IPS-18a (cell line): Measurements from ENCODE around the gene MKKS.
A peak's percentile ranks its signal among the peaks of the same experiment; 100 is the strongest.
"Not testable (repeated sequence)": the region's sequence is repeated elsewhere in the genome, so short reads cannot be mapped to it uniquely, and the experiment has no call there.

Experiments used
- H3K27ac ChIP-seq: one replicate; pipeline ENCODE4 v1.5.1; 2013; ENCODE audit warnings: low read length
- H3K27me3 ChIP-seq: one replicate; pipeline ENCODE4 v1.6.1; 2013; ENCODE audit warnings: mild to moderate bottlenecking, low read length; ENCODE audit not compliant: control insufficient read depth, insufficient read depth
- H3K36me3 ChIP-seq: one replicate; pipeline ENCODE4 v1.6.1; 2013; ENCODE audit warnings: low read depth, low read length; ENCODE audit not compliant: control insufficient read depth
- H3K4me1 ChIP-seq: one replicate; pipeline ENCODE4 v1.6.1; 2013; ENCODE audit warnings: low read depth, low read length; ENCODE audit not compliant: control insufficient read depth
- H3K4me3 ChIP-seq: one replicate; pipeline ENCODE4 v1.5.1; 2013; ENCODE audit warnings: low read length
- H3K9ac ChIP-seq: one replicate; pipeline ENCODE4 v1.6.1; 2013; ENCODE audit warnings: mild to moderate bottlenecking, low read length, moderate library complexity
- H3K9me3 ChIP-seq: one replicate; pipeline ENCODE4 v1.6.1; 2013; ENCODE audit warnings: low read depth, low read length; ENCODE audit not compliant: control insufficient read depth

The MKKS gene

GRCh38 chr20:10430000-10430466 is 4.0 kb downstream of the MKKS start:
- Histone ChIP-seq H3K4me3 (no peak overlapping the region), H3K4me1 (peaks cover 12% of the 10 kb centered on the region), H3K9me3 (no peaks in the 10 kb centered on the region), H3K27me3 (no peaks in the 10 kb centered on the region), H3K9ac (no peak overlapping the region), H3K36me3 (peaks cover 8% of the 10 kb centered on the region), H3K27ac (no peak overlapping the region)

GRCh38 chr20:10429443-10429981 is 4.5 kb downstream of the MKKS start:
- Histone ChIP-seq H3K27me3 (no peaks in the 10 kb centered on the region), H3K27ac (no peak overlapping the region), H3K9ac (no peak overlapping the region), H3K4me3 (no peak overlapping the region), H3K36me3 (peaks cover 8% of the 10 kb centered on the region), H3K9me3 (no peaks in the 10 kb centered on the region), H3K4me1 (peaks cover 12% of the 10 kb centered on the region)

- H3K4me3 ChIP-seq: no peak overlapping the region
- H3K9me3 ChIP-seq: no peaks in the 10 kb centered on the region
- no peaks in the 10 kb centered on the region for H3K27me3 ChIP-seq
- H3K27ac ChIP-seq: no peak overlapping the region
- no peak overlapping the region for H3K9ac ChIP-seq
- H3K4me1 ChIP-seq: peaks cover 12% of the 10 kb centered on the region
- H3K36me3 ChIP-seq: peaks cover 8% of the 10 kb centered on the region
Observed at GRCh38 chr20:10428008-10428407, 6.0 kb downstream of the MKKS start.

GRCh38 chr20:10427060-10427692 is 6.8 kb downstream of the MKKS start:
- Histone ChIP-seq H3K9me3 (no peaks in the 10 kb centered on the region), H3K4me3 (no peak overlapping the region), H3K27ac (no peak overlapping the region), H3K4me1 (peaks cover 12% of the 10 kb centered on the region), H3K9ac (no peak overlapping the region), H3K36me3 (peaks cover 8% of the 10 kb centered on the region), H3K27me3 (no peaks in the 10 kb centered on the region)

- no peak overlapping the region for H3K27ac ChIP-seq
- H3K36me3 ChIP-seq: peaks cover 14% of the 10 kb centered on the region
- H3K4me1 ChIP-seq: no peaks in the 10 kb centered on the region
- H3K27me3 ChIP-seq: no peaks in the 10 kb centered on the region
- H3K4me3 ChIP-seq: no peak overlapping the region
- H3K9me3 ChIP-seq: no peaks in the 10 kb centered on the region
- no peak overlapping the region for H3K9ac ChIP-seq
Observed at GRCh38 chr20:10423735-10424134, 10.3 kb downstream of the MKKS start.

GRCh38 chr20:10419550-10420133 is 14.4 kb downstream of the MKKS start:
- peaks cover 20% of the 10 kb centered on the region for H3K36me3 ChIP-seq
- H3K27ac ChIP-seq: no peak overlapping the region
- H3K9ac ChIP-seq: no peak overlapping the region
- H3K4me3 ChIP-seq: no peak overlapping the region
- H3K4me1 ChIP-seq: peaks cover 18% of the 10 kb centered on the region
- H3K27me3 ChIP-seq: no peaks in the 10 kb centered on the region
- H3K9me3 ChIP-seq: no peaks in the 10 kb centered on the region

- not testable (repeated sequence) for H3K27ac ChIP-seq, H3K27me3 ChIP-seq, H3K9ac ChIP-seq, H3K4me3 ChIP-seq, H3K9me3 ChIP-seq
- Histone ChIP-seq H3K36me3 (peaks cover 37% of the 10 kb centered on the region), H3K4me1 (peaks cover 18% of the 10 kb centered on the region)
Observed at GRCh38 chr20:10417218-10417617, 16.8 kb downstream of the MKKS start.

GRCh38 chr20:10415013-10415650 is 18.9 kb downstream of the MKKS start:
- Histone ChIP-seq H3K27ac (peak overlapping the region; percentile 76), H3K27me3 (no peaks in the 10 kb centered on the region), H3K4me3 (no peak overlapping the region), H3K9me3 (no peaks in the 10 kb centered on the region), H3K9ac (peak overlapping the region; percentile 52), H3K4me1 (peaks cover 18% of the 10 kb centered on the region), H3K36me3 (peaks cover 35% of the 10 kb centered on the region)

- H3K27me3 ChIP-seq: no peaks in the 10 kb centered on the region
- no peak overlapping the region for H3K9ac ChIP-seq
- H3K9me3 ChIP-seq: no peaks in the 10 kb centered on the region
- H3K27ac ChIP-seq: no peak overlapping the region
- H3K4me3 ChIP-seq: no peak overlapping the region
- peaks cover 18% of the 10 kb centered on the region for H3K4me1 ChIP-seq
- H3K36me3 ChIP-seq: peaks cover 26% of the 10 kb centered on the region
Observed at GRCh38 chr20:10412591-10413408, 21.2 kb downstream of the MKKS start.

- peaks cover 18% of the 10 kb centered on the region for H3K4me1 ChIP-seq
Observed at GRCh38 chr20:10411673-10412072, 22.3 kb downstream of the MKKS start.

GRCh38 chr20:10408108-10408813 is 25.8 kb downstream of the MKKS start:
- Histone ChIP-seq H3K27me3 (no peaks in the 10 kb centered on the region), H3K36me3 (peaks cover 24% of the 10 kb centered on the region), H3K9me3 (no peaks in the 10 kb centered on the region), H3K9ac (no peak overlapping the region), H3K4me1 (no peaks in the 10 kb centered on the region), H3K27ac (no peak overlapping the region), H3K4me3 (no peak overlapping the region)

More at GRCh38 chr20:10411673-10412072, 22.3 kb downstream of the MKKS start:
- Histone ChIP-seq H3K27me3 (no peaks in the 10 kb centered on the region), H3K4me3 (no peak overlapping the region), H3K9ac (no peak overlapping the region), H3K36me3 (peaks cover 22% of the 10 kb centered on the region), H3K27ac (no peak overlapping the region), H3K9me3 (no peaks in the 10 kb centered on the region)
